Measurements from ENCODE around the gene TOP2B.

GRCh38 chr3:25692341-25692740 lies 27.6 kb upstream of the TOP2B start:
- TF ChIP-seq CTCF (conservative IDR thresholded peaks at IDR 0.05) (no peak), EZH2 (IDR thresholded peaks at IDR 0.05; ENCODE audit: low read depth) (no peak)
